Adrenal gland (tissue), 5 donors: Measurements from ENCODE around the gene NDUFS6.

Source experiments
- POLR2A ChIP-seq, 2 donors: fragments of 450-650 bp; IDR thresholded peaks; one replicate each; pipeline ENCODE4 v1.6.1; 2017; ENCODE audit warnings: antibody characterized with exemption in 2 of 2, mild to moderate bottlenecking in 2 of 2, moderate library complexity in 1 of 2
- TF ChIP-seq, protein P1 (sequence below), 6 experiments: fragments of 450-650 bp in 4 of 6; fragments of 200-600 bp in 2 of 6; sonication (generic) in 1 of 6; IDR thresholded peaks; 1 replicate in 5 of 6; 2 replicates in 1 of 6; pipeline versions ENCODE4 v1.5.1 to v1.8.0; 2016 to 2021; ENCODE audit warnings: antibody characterized with exemption in 6 of 6, mild to moderate bottlenecking in 2 of 6, moderate library complexity in 1 of 6
- donor health status: DM: no; HTN: no; CAD: no.

DNA sequence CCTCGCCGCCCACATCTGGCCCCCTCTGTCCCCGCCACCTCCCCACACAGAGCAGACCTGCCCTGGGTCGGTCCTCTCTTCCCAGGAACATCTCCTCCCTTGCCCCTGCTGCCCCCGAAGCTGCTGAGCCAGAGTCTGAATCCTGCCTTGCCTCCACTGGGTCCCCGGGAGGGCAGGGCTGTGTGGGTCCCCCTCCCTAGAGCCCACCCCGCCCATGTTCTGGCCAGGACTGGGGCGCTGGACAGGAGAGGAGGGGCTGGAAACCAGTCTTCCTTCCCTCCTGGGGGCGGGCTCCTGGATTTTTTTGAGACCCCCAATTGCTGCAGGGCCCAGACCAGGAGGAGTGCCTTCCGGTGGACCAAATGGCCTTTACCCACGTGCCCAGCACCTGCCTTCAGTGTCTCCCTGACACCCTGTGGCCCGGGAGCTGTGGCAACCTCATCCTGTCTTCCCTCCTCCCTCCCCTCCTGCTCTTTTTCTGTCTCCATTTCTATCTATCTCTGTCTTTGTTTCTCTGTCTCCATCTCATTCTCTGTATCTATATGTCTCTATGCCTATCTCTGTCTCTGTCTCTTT lies 13.6 kb upstream of the NDUFS6 start:
- TF ChIP-seq, protein P1, sequence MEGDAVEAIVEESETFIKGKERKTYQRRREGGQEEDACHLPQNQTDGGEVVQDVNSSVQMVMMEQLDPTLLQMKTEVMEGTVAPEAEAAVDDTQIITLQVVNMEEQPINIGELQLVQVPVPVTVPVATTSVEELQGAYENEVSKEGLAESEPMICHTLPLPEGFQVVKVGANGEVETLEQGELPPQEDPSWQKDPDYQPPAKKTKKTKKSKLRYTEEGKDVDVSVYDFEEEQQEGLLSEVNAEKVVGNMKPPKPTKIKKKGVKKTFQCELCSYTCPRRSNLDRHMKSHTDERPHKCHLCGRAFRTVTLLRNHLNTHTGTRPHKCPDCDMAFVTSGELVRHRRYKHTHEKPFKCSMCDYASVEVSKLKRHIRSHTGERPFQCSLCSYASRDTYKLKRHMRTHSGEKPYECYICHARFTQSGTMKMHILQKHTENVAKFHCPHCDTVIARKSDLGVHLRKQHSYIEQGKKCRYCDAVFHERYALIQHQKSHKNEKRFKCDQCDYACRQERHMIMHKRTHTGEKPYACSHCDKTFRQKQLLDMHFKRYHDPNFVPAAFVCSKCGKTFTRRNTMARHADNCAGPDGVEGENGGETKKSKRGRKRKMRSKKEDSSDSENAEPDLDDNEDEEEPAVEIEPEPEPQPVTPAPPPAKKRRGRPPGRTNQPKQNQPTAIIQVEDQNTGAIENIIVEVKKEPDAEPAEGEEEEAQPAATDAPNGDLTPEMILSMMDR (IDR thresholded peaks at IDR 0.05): no peak
- TF ChIP-seq POLR2A (IDR thresholded peaks at IDR 0.05): no peak
